Liver (tissue), 9 donors: Measurements from ENCODE around the gene PARL. TPM values are rescaled to one million over a fixed set of nuclear protein-coding genes. Genes with fewer than 3 reads are reported as not detected.

ENCODE experiments used
- DNase-seq: peaks from one replicate; pipeline ENCODE4 v3.0.0-alpha.2; 2017; ENCODE audit warnings: low spot score
- H3K27ac ChIP-seq, 2 donors: one replicate each; pipeline ENCODE4 v1.7.0; 2013; ENCODE audit warnings: inconsistent platforms in 2 of 2, low read length in 2 of 2, control low read depth in 1 of 2, low read depth in 1 of 2, mild to moderate bottlenecking in 1 of 2
- H3K27me3 ChIP-seq, 4 donors: one replicate each; pipeline versions ENCODE4 v1.6.1 to v1.7.0; 2013; ENCODE audit warnings: low read length in 3 of 4, inconsistent platforms in 1 of 4, mild to moderate bottlenecking in 1 of 4, moderate library complexity in 1 of 4; ENCODE audit not compliant: control insufficient read depth in 4 of 4, insufficient read depth in 4 of 4
- H3K36me3 ChIP-seq, 4 donors: one replicate each; pipeline versions ENCODE4 v1.6.1 to v1.7.0; 2013; ENCODE audit warnings: low read length in 3 of 4, mild to moderate bottlenecking in 3 of 4, low read depth in 1 of 4, moderate library complexity in 1 of 4; ENCODE audit not compliant: control insufficient read depth in 4 of 4, insufficient read depth in 3 of 4
- H3K4me1 ChIP-seq, 4 donors: one replicate each; pipeline versions ENCODE4 v1.6.1 to v1.7.0; 2013; ENCODE audit warnings: low read length in 3 of 4, mild to moderate bottlenecking in 3 of 4, moderate library complexity in 1 of 4; ENCODE audit not compliant: control insufficient read depth in 4 of 4, insufficient read depth in 4 of 4
- H3K4me3 ChIP-seq, 3 donors: one replicate each; pipeline versions ENCODE4 v1.6.1 to v1.7.0; 2013; ENCODE audit warnings: low read length in 3 of 3, control low read depth in 1 of 3, low read depth in 1 of 3, mild to moderate bottlenecking in 1 of 3
- H3K9ac ChIP-seq, 2 donors: one replicate each; pipeline ENCODE4 v1.7.0; 2013; ENCODE audit warnings: low read length in 2 of 2, mild to moderate bottlenecking in 2 of 2, moderate library complexity in 2 of 2, control low read depth in 1 of 2, low read depth in 1 of 2
- H3K9me3 ChIP-seq, 4 donors: one replicate each; pipeline versions ENCODE4 v1.6.1 to v1.7.0; 2013; ENCODE audit warnings: low read length in 3 of 4; ENCODE audit not compliant: control insufficient read depth in 4 of 4
- EGR1 ChIP-seq, 2 donors: IDR thresholded peaks; 2 replicates each; pipeline ENCODE4 v1.6.1; 2016 to 2018; ENCODE audit warnings: antibody characterized with exemption in 2 of 2, low read depth in 2 of 2
- FOXA1 ChIP-seq: IDR thresholded peaks from 2 replicates; pipeline ENCODE4 v1.6.1; 2016; ENCODE audit warnings: antibody characterized with exemption
- FOXA2 ChIP-seq: IDR thresholded peaks from 2 replicates; pipeline ENCODE4 v1.6.1; 2016; ENCODE audit warnings: antibody characterized with exemption
- GABPA ChIP-seq, 2 donors: IDR thresholded peaks in 1 of 2; conservative IDR thresholded peaks in 1 of 2; 2 replicates each; pipeline ENCODE4 v1.6.1; 2016; ENCODE audit warnings: antibody characterized with exemption in 2 of 2, mild to moderate bottlenecking in 1 of 2, moderate library complexity in 1 of 2
- HNF4A ChIP-seq, 2 donors: conservative IDR thresholded peaks; 2 replicates each; pipeline ENCODE4 v1.6.1; 2016; ENCODE audit warnings: antibody characterized with exemption in 2 of 2, mild to moderate bottlenecking in 2 of 2
- HNF4G ChIP-seq: IDR thresholded peaks from 2 replicates; pipeline ENCODE4 v1.6.1; 2016; ENCODE audit warnings: antibody characterized with exemption
- JUND ChIP-seq, 2 donors: IDR thresholded peaks; 2 replicates each; pipeline ENCODE4 v1.6.1; 2016; ENCODE audit warnings: antibody characterized with exemption in 2 of 2
- RAD21 ChIP-seq, 2 donors: IDR thresholded peaks; 2 replicates each; pipeline ENCODE4 v1.6.1; 2016; ENCODE audit warnings: antibody characterized with exemption in 2 of 2, mild to moderate bottlenecking in 2 of 2
- RXRA ChIP-seq, 2 donors: IDR thresholded peaks; 2 replicates each; pipeline ENCODE4 v1.6.1; 2017 to 2018; ENCODE audit warnings: antibody characterized with exemption in 2 of 2, mild to moderate bottlenecking in 1 of 2
- SP1 ChIP-seq: IDR thresholded peaks from 2 replicates; pipeline ENCODE4 v1.6.1; 2018; ENCODE audit warnings: antibody characterized with exemption, mild to moderate bottlenecking
- TAF1 ChIP-seq: conservative IDR thresholded peaks from 2 replicates; pipeline ENCODE4 v1.6.1; 2016; ENCODE audit warnings: antibody characterized with exemption, mild to moderate bottlenecking
- WGBS: extraction: QIAGEN DNeasy Blood & Tissue Kit; methylation state at CpG from one replicate; pipeline ENCODE4 v1.1.7; 2013; 5-methylcytosine and 5-hydroxymethylcytosine counted together
- polyA plus RNA-seq, 2 donors: library from polyadenylated mRNA; stranded (reverse) in 1 of 2; unstranded in 1 of 2; fragments of 200-250 nt in 1 of 2; fragments of >200 nt in 1 of 2; fragmentation: Nextera tagmentation in 1 of 2; extraction: Ambion mirVana in 1 of 2; gene quantifications; one replicate each; pipeline versions ENCODE4 v1.2.1 to v1.2.3, GENCODE V29; 2013 to 2015
- total RNA-seq, 2 donors: library from RNA; depleted of rRNA; stranded (reverse); fragments of >200 nt; gene quantifications; one replicate each; pipeline ENCODE4 v1.2.3, GENCODE V29; 2014
- TF ChIP-seq, protein P1 (sequence below): IDR thresholded peaks from 2 replicates; pipeline ENCODE4 v1.6.1; 2016; ENCODE audit warnings: antibody characterized with exemption, mild to moderate bottlenecking
- TF ChIP-seq, protein P2 (sequence below): IDR thresholded peaks from 2 replicates; pipeline ENCODE4 v1.6.1; 2016; ENCODE audit warnings: antibody characterized with exemption
- TF ChIP-seq, protein P3 (sequence below): IDR thresholded peaks from 2 replicates; pipeline ENCODE4 v1.6.1; 2016; ENCODE audit warnings: antibody characterized with exemption
- TF ChIP-seq, protein P4 (sequence below): fragments of 150-350 bp; IDR thresholded peaks from 2 replicates; pipeline ENCODE4 v1.5.1; 2017; ENCODE audit warnings: improper control_type of control experiment, low read depth, low read length; ENCODE audit not compliant: missing input control
- donor health status: healthy.
- donor health status: healthy.
- donor health status: healthy.
- donor health status: healthy.
- donor health status: healthy.

The PARL gene
- total and polyA plus RNA-seq, 4 donors = 16.1 to 32.7 (median 22.1) TPM

DNA sequence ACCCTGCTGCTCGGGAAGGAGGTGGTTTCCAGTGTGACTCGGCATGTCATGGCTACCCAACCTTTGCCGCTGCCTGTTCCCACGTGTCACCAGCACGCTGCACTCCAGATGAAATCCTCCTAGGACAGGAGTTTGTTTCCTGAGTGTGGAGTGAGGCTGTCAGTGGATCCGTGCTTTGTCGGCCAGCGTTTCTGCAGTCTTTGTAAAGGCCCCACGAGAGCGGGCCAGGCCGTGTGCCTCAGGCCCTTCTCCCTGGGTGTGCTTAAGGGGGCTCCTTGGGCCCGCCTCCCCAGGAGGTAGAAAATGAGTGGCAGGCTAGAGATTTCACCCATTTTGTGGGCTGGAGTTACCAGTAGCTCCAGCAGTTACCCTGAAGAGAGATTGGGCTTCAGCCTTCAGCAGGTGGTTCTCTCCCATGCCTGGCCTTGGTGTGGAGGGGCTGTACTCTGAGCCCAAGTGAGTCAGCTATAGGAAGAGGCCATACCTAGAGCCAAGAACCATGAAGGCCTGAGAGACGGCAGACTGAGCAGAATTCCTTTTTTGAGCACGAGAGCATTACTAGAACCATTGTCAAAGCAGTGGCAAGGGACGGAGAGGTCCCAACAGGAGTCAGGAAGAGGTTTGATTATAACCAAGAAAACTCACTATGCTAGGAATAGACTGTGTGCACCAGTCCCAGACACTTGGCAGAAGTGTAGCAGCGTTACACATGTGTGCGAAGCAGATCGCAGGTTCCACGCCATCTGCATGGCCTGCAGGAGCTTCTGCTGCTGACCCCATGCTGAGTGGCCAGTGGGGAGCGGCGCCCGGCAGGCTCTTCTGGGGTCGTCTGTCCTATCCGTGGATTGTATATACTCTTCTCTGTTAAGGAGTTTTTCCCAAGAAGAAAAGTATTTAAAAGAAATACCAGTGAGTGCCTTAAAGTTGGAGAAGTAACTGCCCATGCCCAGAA, 73.8 kb downstream of the PARL start:
- Histone ChIP-seq H3K36me3 (peaks cover 3 to 42% (median 23%) of the 10 kb centered on the region in 4 donors), H3K27me3 (no peaks in the 10 kb centered on the region), H3K4me3 (no peak overlapping the region), H3K9ac (no peak overlapping the region), H3K27ac (no peak overlapping the region), H3K9me3 (no peaks in the 10 kb centered on the region), H3K4me1 (no peaks in the 10 kb centered on the region)
- TF ChIP-seq TAF1 = no peak
- TF ChIP-seq FOXA1 = no peak
- TF ChIP-seq RXRA (IDR thresholded peaks at IDR 0.05) = no peak
- TF ChIP-seq, protein P1, sequence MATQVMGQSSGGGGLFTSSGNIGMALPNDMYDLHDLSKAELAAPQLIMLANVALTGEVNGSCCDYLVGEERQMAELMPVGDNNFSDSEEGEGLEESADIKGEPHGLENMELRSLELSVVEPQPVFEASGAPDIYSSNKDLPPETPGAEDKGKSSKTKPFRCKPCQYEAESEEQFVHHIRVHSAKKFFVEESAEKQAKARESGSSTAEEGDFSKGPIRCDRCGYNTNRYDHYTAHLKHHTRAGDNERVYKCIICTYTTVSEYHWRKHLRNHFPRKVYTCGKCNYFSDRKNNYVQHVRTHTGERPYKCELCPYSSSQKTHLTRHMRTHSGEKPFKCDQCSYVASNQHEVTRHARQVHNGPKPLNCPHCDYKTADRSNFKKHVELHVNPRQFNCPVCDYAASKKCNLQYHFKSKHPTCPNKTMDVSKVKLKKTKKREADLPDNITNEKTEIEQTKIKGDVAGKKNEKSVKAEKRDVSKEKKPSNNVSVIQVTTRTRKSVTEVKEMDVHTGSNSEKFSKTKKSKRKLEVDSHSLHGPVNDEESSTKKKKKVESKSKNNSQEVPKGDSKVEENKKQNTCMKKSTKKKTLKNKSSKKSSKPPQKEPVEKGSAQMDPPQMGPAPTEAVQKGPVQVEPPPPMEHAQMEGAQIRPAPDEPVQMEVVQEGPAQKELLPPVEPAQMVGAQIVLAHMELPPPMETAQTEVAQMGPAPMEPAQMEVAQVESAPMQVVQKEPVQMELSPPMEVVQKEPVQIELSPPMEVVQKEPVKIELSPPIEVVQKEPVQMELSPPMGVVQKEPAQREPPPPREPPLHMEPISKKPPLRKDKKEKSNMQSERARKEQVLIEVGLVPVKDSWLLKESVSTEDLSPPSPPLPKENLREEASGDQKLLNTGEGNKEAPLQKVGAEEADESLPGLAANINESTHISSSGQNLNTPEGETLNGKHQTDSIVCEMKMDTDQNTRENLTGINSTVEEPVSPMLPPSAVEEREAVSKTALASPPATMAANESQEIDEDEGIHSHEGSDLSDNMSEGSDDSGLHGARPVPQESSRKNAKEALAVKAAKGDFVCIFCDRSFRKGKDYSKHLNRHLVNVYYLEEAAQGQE = no peak
- no peak for TF ChIP-seq FOXA2
- TF ChIP-seq HNF4A (conservative IDR thresholded peaks at IDR 0.05) = no peak
- TF ChIP-seq, protein P2, sequence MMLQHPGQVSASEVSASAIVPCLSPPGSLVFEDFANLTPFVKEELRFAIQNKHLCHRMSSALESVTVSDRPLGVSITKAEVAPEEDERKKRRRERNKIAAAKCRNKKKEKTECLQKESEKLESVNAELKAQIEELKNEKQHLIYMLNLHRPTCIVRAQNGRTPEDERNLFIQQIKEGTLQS = no peak
- TF ChIP-seq GABPA (IDR thresholded peaks at IDR 0.05 in 1 of 2, conservative IDR thresholded peaks at IDR 0.05 in 1 of 2) = no peak
- TF ChIP-seq HNF4G = no peak
- TF ChIP-seq, protein P3, sequence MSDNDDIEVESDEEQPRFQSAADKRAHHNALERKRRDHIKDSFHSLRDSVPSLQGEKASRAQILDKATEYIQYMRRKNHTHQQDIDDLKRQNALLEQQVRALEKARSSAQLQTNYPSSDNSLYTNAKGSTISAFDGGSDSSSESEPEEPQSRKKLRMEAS = no peak
- TF ChIP-seq RAD21 (IDR thresholded peaks at IDR 0.05) = no peak
- 94% methylated on average over 24 of the region's 24 CpGs for WGBS
- DNase-seq = no peak

DNA sequence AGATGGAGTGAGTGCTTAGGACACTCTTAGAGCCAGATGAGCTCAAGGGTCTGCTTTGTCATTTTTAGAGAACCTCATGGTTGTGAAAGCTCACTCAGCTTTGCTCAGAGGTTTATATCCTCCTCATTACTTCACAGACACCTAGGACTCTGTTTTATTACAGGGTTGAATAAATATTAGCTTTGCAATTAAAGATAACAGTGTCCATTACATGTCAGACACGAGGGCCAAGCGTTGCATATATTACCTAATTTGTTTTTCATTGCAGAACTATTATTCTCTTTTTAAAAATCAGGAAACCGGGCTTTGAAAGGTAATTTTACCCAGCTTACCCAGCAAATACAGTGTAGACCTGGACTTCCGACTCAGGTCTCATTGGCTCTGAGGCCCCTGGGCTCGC, 75.4 kb downstream of the PARL start:
- TF ChIP-seq, protein P3 = no peak
- TF ChIP-seq FOXA2 (no peak), JUND (IDR thresholded peaks at IDR 0.05) (no peak), RXRA (IDR thresholded peaks at IDR 0.05) (no peak), EGR1 (IDR thresholded peaks at IDR 0.05; ENCODE audit: low read depth in 2 of 2) (no peak), HNF4A (conservative IDR thresholded peaks at IDR 0.05) (no peak), SP1 (no peak)
- TF ChIP-seq, protein P4, sequence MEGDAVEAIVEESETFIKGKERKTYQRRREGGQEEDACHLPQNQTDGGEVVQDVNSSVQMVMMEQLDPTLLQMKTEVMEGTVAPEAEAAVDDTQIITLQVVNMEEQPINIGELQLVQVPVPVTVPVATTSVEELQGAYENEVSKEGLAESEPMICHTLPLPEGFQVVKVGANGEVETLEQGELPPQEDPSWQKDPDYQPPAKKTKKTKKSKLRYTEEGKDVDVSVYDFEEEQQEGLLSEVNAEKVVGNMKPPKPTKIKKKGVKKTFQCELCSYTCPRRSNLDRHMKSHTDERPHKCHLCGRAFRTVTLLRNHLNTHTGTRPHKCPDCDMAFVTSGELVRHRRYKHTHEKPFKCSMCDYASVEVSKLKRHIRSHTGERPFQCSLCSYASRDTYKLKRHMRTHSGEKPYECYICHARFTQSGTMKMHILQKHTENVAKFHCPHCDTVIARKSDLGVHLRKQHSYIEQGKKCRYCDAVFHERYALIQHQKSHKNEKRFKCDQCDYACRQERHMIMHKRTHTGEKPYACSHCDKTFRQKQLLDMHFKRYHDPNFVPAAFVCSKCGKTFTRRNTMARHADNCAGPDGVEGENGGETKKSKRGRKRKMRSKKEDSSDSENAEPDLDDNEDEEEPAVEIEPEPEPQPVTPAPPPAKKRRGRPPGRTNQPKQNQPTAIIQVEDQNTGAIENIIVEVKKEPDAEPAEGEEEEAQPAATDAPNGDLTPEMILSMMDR = no peak
- H3K36me3 ChIP-seq = peaks cover 3 to 43% (median 23%) of the 10 kb centered on the region in 4 donors
- no peaks in the 10 kb centered on the region for H3K4me1 ChIP-seq
- no peak overlapping the region for H3K4me3 ChIP-seq
- no peak overlapping the region for H3K9ac ChIP-seq
- H3K27ac ChIP-seq = no peak overlapping the region
- DNase-seq = no peak
- 70% methylated on average over 5 of the region's 5 CpGs for WGBS
- H3K9me3 ChIP-seq = no peaks in the 10 kb centered on the region
- no peaks in the 10 kb centered on the region for H3K27me3 ChIP-seq
